Bone marrow (tissue), 2 donors: ENCODE data around the gene KHK.

Source experiments
- DNase-seq, 2 donors: peaks; one replicate each; lab custom pipeline; 2025; lab: John Stamatoyannopoulos, UW

The KHK gene

DNA sequence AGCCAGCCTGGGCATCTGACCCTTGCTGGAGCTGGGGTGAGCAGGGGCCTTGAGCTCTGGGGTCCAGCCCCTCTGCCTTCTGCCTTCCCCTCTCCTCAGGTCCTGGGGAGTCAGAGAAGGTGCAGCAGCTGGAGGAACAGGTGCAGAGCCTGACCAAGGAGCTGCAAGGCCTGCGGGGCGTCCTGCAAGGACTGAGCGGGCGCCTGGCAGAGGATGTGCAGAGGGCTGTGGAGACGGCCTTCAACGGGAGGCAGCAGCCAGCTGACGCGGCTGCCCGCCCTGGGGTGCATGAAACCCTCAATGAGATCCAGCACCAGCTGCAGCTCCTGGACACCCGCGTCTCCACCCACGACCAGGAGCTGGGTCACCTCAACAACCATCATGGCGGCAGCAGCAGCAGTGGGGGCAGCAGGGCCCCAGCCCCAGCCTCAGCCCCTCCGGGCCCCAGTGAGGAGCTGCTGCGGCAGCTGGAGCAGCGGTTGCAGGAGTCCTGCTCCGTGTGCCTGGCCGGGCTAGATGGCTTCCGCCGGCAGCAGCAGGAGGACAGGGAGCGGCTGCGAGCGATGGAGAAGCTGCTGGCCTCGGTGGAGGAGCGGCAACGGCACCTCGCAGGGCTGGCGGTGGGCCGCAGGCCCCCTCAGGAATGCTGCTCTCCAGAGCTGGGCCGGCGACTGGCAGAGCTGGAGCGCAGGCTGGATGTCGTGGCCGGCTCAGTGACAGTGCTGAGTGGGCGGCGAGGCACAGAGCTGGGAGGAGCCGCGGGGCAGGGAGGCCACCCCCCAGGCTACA is 4.4 kb upstream of the KHK start:
- no peak for DNase-seq

DNA sequence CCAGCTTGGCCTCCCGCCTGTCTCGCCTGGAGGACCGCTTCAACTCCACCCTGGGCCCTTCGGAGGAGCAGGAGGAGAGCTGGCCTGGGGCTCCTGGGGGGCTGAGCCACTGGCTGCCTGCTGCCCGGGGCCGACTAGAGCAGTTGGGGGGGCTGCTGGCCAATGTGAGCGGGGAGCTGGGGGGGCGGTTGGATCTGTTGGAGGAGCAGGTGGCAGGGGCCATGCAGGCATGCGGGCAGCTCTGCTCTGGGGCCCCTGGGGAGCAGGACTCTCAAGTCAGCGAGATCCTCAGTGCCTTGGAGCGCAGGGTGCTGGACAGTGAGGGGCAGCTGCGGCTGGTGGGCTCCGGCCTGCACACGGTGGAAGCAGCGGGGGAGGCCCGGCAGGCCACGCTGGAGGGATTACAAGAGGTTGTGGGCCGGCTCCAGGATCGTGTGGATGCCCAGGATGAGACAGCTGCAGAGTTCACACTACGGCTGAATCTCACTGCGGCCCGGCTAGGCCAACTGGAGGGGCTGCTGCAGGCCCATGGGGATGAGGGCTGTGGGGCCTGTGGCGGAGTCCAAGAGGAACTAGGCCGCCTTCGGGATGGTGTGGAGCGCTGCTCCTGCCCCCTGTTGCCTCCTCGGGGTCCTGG is 3.7 kb upstream of the KHK start:
- DNase-seq, result no peak

DNA sequence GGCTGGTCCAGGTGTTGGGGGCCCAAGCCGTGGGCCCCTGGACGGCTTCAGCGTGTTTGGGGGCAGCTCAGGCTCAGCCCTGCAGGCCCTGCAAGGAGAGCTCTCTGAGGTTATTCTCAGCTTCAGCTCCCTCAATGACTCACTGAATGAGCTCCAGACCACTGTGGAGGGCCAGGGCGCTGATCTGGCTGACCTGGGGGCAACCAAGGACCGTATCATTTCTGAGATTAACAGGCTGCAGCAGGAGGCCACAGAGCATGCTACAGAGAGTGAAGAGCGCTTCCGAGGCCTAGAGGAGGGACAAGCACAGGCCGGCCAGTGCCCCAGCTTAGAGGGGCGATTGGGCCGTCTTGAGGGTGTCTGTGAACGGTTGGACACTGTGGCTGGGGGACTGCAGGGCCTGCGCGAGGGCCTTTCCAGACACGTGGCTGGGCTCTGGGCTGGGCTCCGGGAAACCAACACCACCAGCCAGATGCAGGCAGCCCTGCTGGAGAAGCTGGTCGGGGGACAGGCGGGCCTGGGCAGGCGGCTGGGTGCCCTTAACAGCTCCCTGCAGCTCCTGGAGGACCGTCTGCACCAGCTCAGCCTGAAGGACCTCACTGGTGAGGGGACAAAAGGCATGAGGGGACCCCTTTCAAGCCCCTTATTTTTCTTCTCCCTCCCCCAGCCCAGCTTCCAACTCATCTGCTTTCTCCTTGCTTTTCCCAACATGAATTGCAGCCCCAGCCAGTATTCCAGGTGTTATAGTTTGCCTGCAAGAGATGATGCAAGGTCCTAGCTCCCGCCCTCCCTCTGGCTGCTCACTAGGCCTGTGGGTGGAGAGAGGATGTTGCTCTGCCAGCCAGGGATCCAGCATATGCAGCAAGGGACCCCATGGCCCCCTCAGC is 2.9 kb upstream of the KHK start:
- DNase-seq, result no peak

DNA sequence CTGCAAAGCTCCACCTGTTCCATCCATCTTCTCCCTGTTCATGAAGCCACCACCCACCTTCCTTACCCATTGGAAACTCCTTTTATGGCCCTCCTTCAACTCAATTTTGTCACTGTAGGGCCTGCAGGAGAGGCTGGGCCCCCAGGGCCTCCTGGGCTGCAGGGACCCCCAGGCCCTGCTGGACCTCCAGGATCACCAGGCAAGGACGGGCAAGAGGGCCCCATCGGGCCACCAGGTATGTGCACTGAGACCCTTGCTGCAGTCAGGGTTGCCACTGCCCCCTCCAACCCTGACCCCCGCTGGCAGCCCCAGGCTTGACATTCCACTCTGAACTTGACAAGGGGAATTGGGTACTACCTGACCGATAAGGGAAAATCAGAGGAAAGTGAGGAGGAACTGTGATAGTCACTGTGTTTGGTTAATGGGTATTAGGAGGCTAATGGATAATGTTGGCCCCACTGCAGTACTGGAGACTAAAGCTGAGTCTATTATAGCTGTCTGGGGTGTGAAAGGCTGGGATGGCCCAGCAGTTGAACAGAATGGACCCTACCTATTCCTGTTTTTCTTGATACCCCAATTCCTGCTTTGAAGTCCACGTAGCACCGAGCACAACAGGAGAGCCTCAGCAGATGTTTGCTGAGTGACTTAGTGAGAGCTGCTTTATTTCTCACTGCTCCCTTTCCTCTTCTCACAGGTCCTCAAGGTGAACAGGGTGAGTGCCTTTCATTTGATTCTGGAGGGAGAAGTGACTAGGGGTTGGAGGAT is 2.1 kb upstream of the KHK start:
- no peak for DNase-seq

DNA sequence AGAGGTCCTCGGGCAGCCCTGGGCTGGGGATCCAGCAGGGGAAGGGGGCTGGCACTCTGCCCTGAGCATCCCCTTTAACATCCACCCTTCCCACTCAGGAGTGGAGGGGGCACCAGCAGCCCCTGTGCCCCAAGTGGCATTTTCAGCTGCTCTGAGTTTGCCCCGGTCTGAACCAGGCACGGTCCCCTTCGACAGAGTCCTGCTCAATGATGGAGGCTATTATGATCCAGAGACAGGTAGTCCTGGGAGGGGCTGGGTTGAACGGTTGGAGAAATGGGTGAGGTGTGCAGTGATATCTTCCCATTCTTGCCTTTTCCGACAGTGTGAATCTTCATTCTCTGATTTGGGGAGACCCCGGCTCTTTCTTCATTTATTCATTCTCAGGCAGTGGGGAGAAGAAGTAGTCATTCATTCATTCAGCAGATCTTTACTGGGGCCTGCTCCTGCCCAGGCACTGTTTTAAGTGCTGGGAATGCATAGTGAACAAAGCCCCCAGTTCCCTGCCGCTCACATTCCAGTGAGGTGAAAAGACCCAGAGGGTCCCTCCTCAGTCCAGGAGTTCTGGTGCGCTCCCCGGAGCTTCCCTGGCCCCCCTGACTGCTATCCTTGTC is 1.4 kb upstream of the KHK start:
- DNase-seq, result no peak

DNA sequence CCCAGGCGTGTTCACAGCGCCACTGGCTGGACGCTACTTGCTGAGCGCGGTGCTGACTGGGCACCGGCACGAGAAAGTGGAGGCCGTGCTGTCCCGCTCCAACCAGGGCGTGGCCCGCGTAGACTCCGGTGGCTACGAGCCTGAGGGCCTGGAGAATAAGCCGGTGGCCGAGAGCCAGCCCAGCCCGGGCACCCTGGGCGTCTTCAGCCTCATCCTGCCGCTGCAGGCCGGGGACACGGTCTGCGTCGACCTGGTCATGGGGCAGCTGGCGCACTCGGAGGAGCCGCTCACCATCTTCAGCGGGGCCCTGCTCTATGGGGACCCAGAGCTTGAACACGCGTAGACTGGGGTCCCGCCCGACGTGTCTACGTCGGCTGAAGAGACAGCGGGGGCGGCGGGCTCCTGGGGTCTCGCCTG is 891 bp upstream of the KHK start:
- DNase-seq, result peak in 1 of 2 donors; percentile 64

DNA sequence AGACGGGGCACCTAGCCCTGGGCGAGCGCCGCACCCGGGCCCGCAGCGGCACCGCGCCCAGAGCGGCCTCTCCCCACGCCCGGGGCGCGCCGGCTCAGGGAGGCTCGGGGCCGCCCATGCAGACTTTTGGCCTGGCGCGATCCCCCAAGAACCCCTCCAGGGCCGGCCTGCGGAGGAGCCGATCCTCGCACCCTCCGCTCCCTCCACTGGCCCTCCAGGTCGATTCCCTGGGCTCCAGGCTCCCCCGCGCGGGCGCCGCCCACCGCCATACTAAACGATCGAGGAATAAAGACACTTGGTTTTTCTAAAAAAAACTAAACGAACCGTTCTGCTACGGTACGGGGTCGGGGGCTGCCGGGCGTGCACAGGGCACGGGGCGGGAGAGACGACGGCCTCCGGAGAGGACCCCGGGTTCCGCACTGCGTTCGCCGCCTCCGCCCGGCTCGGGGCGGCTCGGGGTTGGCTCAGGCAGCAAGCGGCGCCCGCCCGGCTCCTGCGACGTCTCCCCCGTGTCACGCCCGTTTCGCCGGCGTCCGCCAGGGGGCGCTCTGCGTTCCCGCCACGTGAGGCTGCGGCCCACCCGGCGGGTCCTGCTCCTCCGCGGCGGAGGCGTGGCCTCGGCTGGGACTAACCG is 365 bp upstream of the KHK start:
- DNase-seq, result peak; percentile 76 to 88

DNA sequence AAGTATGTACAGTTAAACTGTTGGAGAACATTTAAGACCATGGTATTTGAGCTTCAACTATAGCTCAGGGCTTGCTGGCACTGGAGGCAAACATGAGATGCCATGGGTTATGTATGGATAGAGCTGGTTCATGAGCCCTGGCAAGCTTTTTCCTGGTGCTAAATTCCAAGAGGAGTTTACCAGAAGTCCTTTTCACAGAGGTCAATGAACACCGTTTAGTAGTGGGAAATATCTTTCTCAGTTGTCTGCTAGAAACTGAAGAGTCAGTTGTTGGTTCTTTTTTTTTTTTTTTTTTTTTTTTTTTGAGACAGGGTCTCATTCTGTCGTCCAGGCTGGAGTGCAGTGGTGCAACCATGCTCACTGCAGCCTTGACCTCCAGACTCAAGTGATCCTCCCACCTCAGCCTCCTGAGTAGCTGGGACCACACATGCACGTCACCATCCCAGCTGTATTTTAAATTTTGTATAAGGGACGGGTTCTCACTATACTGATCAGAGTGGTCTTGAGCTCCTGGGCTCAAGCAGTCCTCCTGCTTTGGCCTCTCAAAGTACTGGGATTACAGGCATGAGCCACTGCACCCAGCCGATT is 1.3 kb downstream of the KHK start:
- DNase-seq, result no peak

DNA sequence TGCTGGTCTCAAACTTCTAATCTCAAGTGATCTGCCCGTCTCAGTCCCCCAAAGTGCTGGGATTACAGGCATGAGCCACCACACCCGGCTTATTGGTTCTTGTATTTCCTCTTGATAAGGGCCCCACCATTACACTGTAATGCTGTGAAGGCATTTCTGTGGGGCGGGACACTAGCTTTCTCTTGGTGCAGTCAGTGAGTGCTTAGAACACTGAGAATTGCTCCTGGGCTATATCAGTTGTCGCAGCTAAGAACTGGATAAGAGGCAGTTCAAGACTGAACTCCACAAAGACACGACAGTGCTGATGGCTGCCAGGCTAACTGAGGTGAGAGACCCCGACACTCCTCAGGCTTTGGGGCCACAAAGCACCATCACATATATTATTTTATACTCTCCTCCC is 2.1 kb downstream of the KHK start:
- no peak for DNase-seq

DNA sequence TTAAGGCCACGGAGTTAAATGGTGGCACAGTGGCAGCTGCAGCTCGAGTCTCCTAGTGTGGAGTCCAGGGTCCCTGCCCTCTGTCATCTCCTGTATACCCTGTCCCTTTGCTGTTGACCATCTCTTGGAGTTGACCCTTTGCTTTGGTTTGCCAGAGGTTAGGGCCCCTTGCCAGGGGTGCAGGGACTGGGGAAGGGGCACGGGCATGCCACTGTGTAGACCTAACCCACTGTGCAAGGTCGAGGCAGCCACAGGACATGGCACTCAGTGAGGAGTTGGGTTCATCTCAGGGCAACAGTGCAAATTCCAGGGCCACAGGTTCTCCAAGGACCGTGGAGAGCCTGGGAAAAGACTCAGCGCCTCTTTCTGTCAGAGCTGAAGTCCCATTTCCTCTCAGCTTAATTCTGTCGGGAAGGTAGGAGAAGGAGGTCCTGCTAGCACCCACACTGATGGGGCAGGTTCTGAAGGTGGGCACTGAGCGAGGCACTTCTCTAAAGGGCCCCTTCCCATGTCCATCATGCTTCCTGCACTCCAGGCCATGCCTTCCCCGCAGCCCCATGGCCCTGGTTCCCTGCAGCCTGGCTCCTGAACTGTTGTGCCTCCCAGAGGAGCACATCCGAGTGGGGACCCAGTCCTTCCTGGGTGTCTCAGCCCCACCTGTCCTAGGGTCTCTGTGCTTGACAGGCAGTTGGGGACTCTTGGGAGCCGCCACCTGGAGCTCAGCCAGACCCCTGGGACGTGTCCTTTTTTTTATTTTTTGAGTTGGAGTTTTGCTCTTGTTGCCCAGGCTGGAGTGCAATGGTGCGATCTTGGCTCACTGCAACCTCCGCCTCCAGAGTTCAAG is 2.8 kb downstream of the KHK start:
- no peak for DNase-seq

DNA sequence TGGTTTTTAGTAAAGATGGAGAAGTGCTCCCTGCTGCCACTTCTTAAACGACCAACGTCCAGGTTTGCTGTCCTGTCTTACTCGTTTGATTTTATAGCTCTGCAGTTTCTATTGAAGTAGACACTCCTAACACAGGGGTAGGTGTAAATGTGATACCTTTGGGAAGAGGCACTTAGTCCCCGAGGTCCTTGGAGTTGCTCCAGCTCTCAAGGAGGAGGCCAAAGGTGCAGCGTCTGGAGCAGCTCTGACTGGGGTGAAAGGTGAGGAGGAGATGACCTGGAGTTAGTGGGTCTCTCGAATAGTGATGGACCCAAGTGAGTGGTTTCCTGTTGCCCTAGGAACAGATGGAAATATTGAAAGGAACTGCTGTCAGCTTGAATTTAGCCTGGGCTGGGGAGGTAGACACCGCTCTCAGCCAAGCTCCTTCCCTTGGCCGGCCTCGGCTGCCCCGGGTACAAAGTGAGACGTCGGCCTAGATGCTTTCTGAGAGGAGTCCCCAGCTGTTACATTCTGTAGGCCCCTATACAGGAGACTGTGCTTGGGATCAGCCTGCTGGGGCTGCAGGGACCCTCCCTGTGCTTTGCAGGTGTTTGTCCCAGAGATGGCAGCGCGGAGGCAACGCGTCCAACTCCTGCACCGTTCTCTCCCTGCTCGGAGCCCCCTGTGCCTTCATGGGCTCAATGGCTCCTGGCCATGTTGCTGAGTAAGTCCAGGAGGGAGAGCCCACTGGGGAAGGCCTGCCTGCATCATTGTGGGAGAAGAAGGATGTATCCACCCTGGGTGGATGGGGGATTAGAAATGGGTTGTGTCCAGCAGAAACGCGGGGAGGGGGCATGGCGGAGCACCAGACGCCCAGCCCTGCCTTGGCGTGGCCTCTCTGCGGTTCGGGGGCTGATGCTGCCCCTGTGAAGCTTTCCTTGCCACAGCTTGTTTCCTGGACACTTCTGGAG is 5.4 kb downstream of the KHK start:
- DNase-seq, result no peak

DNA sequence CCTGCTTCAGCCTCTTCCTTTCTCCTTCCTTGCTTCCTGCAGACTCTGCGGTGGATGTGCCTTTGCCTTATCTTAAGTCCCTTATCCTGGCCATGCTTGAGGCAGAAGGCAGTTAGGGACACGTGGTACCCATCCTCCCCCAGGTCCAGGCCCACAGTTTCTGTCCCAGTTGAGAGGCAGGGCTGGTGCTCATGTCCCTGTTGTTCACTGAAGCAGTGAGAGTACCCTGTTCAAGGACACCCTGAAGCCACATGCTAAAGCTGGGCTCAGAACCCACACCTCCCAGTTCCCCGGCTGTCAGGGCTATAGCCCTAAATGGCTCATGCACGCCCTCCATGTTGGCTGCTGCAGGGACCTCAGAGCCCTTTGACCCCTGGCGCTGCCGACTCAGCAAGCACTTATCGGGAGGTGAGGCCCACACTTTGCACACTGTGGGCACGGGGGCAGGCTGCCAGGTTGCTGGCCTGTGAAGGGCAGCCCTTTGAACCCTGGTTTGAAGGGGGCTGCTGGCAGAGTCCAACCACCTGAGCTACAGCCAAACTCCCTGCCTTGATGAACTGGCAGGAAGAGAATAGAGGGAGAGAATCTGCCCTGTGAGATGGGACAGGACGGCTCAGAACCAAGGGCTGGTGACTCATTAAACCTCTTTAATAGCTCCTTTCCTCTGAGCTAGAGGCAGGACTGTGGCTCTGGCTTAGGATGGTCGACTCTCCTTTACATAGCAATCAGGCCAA is 6.3 kb downstream of the KHK start:
- no peak for DNase-seq

DNA sequence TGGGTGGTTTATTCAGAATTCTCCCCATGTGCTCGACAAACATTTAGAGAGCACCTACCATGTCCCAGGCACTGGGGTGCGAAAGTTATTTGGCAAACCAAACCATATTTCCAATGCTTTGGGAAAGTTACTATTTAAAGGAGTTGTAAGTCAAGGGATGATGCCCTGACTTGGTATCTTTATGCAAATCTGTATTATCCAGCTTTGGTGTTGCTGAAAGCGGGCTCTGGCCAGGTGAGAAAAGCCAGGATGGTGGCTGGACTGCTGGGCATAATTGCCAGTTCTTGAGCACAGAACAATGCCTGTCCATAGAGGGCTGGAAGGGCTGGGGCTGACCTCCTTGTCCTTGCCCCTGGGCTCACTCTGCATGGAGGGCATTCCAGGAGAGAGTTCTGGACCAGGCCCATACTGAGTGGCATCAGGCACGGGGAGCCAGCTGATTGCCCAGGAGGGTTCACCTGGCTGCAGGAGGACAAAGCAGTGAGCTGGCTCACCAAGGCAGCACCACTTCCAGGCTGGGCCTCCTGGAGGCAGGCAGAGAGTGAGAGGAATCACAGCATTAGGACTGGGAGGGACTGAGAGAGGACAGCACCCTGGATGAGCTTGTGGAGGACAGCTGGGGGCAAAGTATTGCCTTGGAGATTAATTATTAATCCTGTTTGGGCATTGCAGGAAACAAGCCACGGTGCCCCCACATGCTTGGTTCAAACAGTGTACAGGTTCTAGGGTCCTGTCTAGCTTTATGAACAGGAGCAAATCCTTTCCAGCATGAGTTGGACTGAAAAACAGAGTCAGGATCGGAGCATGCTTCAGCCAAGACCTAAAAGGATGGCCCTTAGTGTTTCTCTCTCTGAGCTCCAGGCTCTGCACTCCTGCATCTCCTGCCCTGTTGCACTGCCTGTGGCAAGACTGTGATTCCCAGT is 7.1 kb downstream of the KHK start:
- DNase-seq, result no peak

DNA sequence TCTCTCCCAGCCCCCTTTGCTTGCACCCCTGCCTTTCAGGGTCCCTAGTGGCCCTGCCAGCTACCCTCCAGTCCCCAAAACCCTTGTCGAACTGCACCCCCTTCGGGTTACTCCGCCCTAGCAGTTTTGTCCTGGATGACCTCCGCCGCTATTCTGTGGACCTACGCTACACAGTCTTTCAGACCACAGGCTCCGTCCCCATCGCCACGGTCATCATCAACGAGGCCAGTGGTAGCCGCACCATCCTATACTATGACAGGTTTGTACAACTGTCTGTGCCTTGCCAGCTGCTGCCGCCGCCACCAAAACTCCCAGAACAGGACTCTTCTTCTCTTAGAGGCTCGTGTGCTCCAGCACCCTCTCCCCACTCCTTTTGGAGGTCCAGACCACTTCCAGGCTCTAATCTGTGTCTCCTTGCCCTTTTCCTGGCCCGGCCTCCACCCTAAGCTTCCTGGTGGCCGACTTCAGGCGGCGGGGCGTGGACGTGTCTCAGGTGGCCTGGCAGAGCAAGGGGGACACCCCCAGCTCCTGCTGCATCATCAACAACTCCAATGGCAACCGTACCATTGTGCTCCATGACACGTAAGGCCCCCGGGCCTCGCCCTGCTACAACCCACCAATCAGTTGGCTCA is 7.9 kb downstream of the KHK start:
- DNase-seq, result no peak

DNA sequence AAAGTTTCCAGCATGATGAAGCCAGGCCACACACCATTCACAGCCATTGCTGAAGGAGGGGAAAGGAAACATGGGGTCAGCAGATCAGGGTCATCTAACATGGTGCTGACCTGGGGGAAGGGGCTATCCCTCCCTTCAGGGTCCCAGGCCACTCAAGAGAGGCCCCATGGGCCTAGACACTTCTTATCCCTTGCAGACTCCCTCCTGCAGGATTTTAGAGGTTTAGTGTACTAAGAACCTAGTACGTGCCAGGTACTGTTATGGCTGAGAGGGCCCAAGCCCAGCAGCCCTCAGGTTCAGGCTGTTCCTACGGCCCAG is 8.8 kb downstream of the KHK start:
- DNase-seq, result no peak
